HCT116 (cell line): ENCODE data around the gene DEFB132. TPM values are rescaled to one million over a fixed set of nuclear protein-coding genes. Genes with fewer than 3 reads are reported as not detected.
A peak's percentile ranks its signal among the peaks of the same experiment; 100 is the strongest.

Experiments
- ATAC-seq: fragments of 200-7000 bp; cut with Tn5 transposase; 2 replicates; pipeline ENCODE4 v1.9.1; 2020; ENCODE audit warnings: mild to moderate bottlenecking, moderate library complexity
- BruUV-seq: library from RNA; stranded (reverse); fragments of 400-500 nt; replicated peaks from 2 replicates; lab custom pipeline; 2021; lab: Mats Ljungman, UMichigan
- CTCF ChIA-PET: fragments of 300-600 bp; sonication (Branson Sonifier 250); formaldehyde crosslinking; loops from one replicate; lab custom pipeline; 2021; ENCODE audit warnings: antibody characterized with exemption; lab: Charles Lee
- POLR2A ChIA-PET: fragments of 300-600, 350-600 bp; sonication (Branson Sonifier 250); formaldehyde crosslinking; loops from one replicate; lab custom pipeline; 2021; ENCODE audit warnings: antibody characterized with exemption; lab: Charles Lee
- RAD21 ChIA-PET, 2 experiments: fragments of 300-600 bp; sonication (Branson Sonifier 250); formaldehyde crosslinking; loops; one replicate each; lab custom pipeline; 2023; ENCODE audit warnings: low total read pairs in 2 of 2; ENCODE audit not compliant: uncharacterized antibody in 2 of 2, unreplicated experiment in 2 of 2, low non-redundant PET in 1 of 2; lab: Charles Lee
- DNase-seq: peaks from one replicate; pipeline ENCODE4 v3.0.0-alpha.2; 2010; ENCODE audit warnings: low read depth, low spot score
- H2AFZ ChIP-seq: fragments of 200-600 bp; shearing (Covaris generic), sonication (generic); 2 replicates; pipeline ENCODE4 v1.6.1; 2017; ENCODE audit warnings: low read depth, mixed run types, mixed read lengths, antibody characterized with exemption, low read length; ENCODE audit not compliant: poor library complexity, severe bottlenecking
- H3K27ac ChIP-seq: 2 replicates; pipeline ENCODE4 v1.5.1; 2012; ENCODE audit warnings: low read depth, low read length
- H3K27me3 ChIP-seq: fragments of 200-600 bp; sonication (generic); 2 replicates; pipeline ENCODE4 v1.6.1; 2016; ENCODE audit warnings: mixed run types, low read length, mixed read lengths; ENCODE audit not compliant: insufficient read depth
- H3K36me3 ChIP-seq, 2 experiments: fragments of 200-500 bp in 1 of 2; fragments of 200-600 bp in 1 of 2; sonication (Bioruptor generic) in 1 of 2; sonication (generic) in 1 of 2; 2 replicates each; pipeline versions ENCODE4 v1.5.1 to v1.6.1; 2014 to 2016; ENCODE audit warnings: low read length in 2 of 2, inconsistent platforms in 1 of 2, mixed read lengths in 1 of 2, mixed run types in 1 of 2; ENCODE audit not compliant: insufficient read depth in 2 of 2, control insufficient read depth in 1 of 2
- H3K4me1 ChIP-seq, 2 experiments: fragments of 200-600 bp in 1 of 2; sonication (generic) in 1 of 2; 2 replicates each; pipeline versions ENCODE4 v1.5.1 to v1.6.1; 2012 to 2017; ENCODE audit warnings: low read length in 2 of 2, inconsistent platforms in 1 of 2, mild to moderate bottlenecking in 1 of 2, mixed read lengths in 1 of 2, mixed run types in 1 of 2, moderate library complexity in 1 of 2; ENCODE audit not compliant: insufficient read depth in 2 of 2, control insufficient read depth in 1 of 2
- H3K4me2 ChIP-seq: fragments of 200-600 bp; sonication (generic); 2 replicates; pipeline ENCODE4 v1.6.1; 2017; ENCODE audit warnings: mixed run types, low read length, mixed read lengths
- H3K4me3 ChIP-seq, 2 experiments: fragments of 200-600 bp in 1 of 2; sonication (generic) in 1 of 2; replicated peaks in 1 of 2; 2 replicates each; pipeline ENCODE4 v1.5.1; 2011 to 2016; ENCODE audit warnings: low read length in 2 of 2, control low read depth in 1 of 2, low read depth in 1 of 2, mild to moderate bottlenecking in 1 of 2, mixed read lengths in 1 of 2, mixed run types in 1 of 2
- H3K79me2 ChIP-seq: fragments of 200-600 bp; sonication (generic); 2 replicates; pipeline ENCODE4 v1.6.1; 2017; ENCODE audit warnings: mild to moderate bottlenecking, mixed run types, low read length, moderate library complexity, mixed read lengths; ENCODE audit not compliant: insufficient read depth
- H3K9ac ChIP-seq: fragments of 200-600 bp; sonication (generic); 2 replicates; pipeline ENCODE4 v1.6.1; 2016; ENCODE audit warnings: low read length, mixed read lengths
- H3K9me2 ChIP-seq: fragments of 200-600 bp; sonication (generic), shearing (Covaris generic); 2 replicates; pipeline ENCODE4 v1.6.1; 2017; ENCODE audit warnings: mixed run types, mild to moderate bottlenecking, moderate library complexity; ENCODE audit not compliant: insufficient read depth
- H3K9me3 ChIP-seq, 2 experiments: fragments of 200-500 bp in 1 of 2; fragments of 200-600 bp in 1 of 2; sonication (Bioruptor generic) in 1 of 2; sonication (generic) in 1 of 2; 2 replicates each; pipeline ENCODE4 v1.6.1; 2014 to 2017; ENCODE audit warnings: low read length in 2 of 2, mixed read lengths in 2 of 2, inconsistent platforms in 1 of 2, low read depth in 1 of 2, mild to moderate bottlenecking in 1 of 2, mixed run types in 1 of 2, moderate library complexity in 1 of 2; ENCODE audit not compliant: control insufficient read depth in 1 of 2, insufficient read depth in 1 of 2
- H4K20me1 ChIP-seq: fragments of 200-600 bp; sonication (generic), shearing (Covaris generic); 2 replicates; pipeline ENCODE4 v1.6.1; 2017; ENCODE audit warnings: mixed run types, mild to moderate bottlenecking, moderate library complexity; ENCODE audit not compliant: insufficient read depth
- CBX3 ChIP-seq: IDR thresholded peaks from 2 replicates; pipeline ENCODE4 v1.6.1; 2012; ENCODE audit warnings: low read depth
- CEBPB ChIP-seq: IDR thresholded peaks from 2 replicates; pipeline ENCODE4 v1.6.1; 2012; ENCODE audit warnings: low read depth
- EGR1 ChIP-seq: IDR thresholded peaks from 2 replicates; pipeline ENCODE4 v1.6.1; 2012; ENCODE audit warnings: low read depth
- EZH2 ChIP-seq: fragments of 200-600 bp; sonication (generic); IDR thresholded peaks from 2 replicates; pipeline ENCODE4 v1.6.1; 2017; ENCODE audit warnings: antibody characterized with exemption, mixed run types
- EZH2phosphoT487 ChIP-seq: fragments of 200-600 bp; IDR thresholded peaks from 2 replicates; pipeline ENCODE4 v1.6.1; 2018; ENCODE audit warnings: antibody characterized with exemption, borderline replicate concordance
- JUND ChIP-seq: IDR thresholded peaks from 2 replicates; pipeline ENCODE4 v1.6.1; 2012
- SIN3A ChIP-seq: IDR thresholded peaks from 2 replicates; pipeline ENCODE4 v1.6.1; 2012; ENCODE audit warnings: low read depth
- SP1 ChIP-seq: IDR thresholded peaks from 2 replicates; pipeline ENCODE4 v1.6.1; 2012; ENCODE audit warnings: low read depth
- TCF7L2 ChIP-seq: IDR thresholded peaks from 2 replicates; pipeline ENCODE4 v1.7.0; 2011; ENCODE audit warnings: borderline replicate concordance, inconsistent platforms; ENCODE audit not compliant: insufficient read depth, insufficient read length; ENCODE audit errors: extremely low read depth
- YY1 ChIP-seq: IDR thresholded peaks from 2 replicates; pipeline ENCODE4 v1.6.1; 2011; ENCODE audit warnings: low read length, low read depth, moderate library complexity, mild to moderate bottlenecking; ENCODE audit not compliant: insufficient replicate concordance; ENCODE audit errors: extremely low read depth
- ZFX ChIP-seq: fragments of 450-650 bp; IDR thresholded peaks from 2 replicates; pipeline ENCODE4 v1.6.1; 2017
- ZNF274 ChIP-seq: fragments of 200-500 bp; sonication (Bioruptor generic); IDR thresholded peaks from 2 replicates; pipeline ENCODE4 v1.6.1; 2014; ENCODE audit warnings: mild to moderate bottlenecking, low read depth, low read length, inconsistent platforms
- intact Hi-C: fragments of 100-400 bp; cut with micrococcal nuclease; formaldehyde crosslinking; loops from 2 replicates; pipeline ENCODE4 v1.10.0; 2022
- total RNA-seq: library from RNA; stranded (reverse); gene quantifications from one replicate; pipeline ENCODE4 v1.2.1, GENCODE V29; 2021; ENCODE audit not compliant: unreplicated experiment
- TF ChIP-seq, protein P1 (sequence below): IDR thresholded peaks from 2 replicates; pipeline ENCODE4 v1.6.1; 2012; ENCODE audit warnings: low read depth
- TF ChIP-seq, protein P2 (sequence below): IDR thresholded peaks from 2 replicates; pipeline ENCODE4 v1.6.1; 2012
- TF ChIP-seq, protein P3 (sequence below): IDR thresholded peaks from 2 replicates; pipeline ENCODE4 v1.6.1; 2011; ENCODE audit warnings: mild to moderate bottlenecking, low read length, moderate library complexity; ENCODE audit not compliant: insufficient replicate concordance; ENCODE audit errors: extremely low read depth

The DEFB132 gene
- total RNA-seq, 1 experiment from 2014 or later = not detected

DNA sequence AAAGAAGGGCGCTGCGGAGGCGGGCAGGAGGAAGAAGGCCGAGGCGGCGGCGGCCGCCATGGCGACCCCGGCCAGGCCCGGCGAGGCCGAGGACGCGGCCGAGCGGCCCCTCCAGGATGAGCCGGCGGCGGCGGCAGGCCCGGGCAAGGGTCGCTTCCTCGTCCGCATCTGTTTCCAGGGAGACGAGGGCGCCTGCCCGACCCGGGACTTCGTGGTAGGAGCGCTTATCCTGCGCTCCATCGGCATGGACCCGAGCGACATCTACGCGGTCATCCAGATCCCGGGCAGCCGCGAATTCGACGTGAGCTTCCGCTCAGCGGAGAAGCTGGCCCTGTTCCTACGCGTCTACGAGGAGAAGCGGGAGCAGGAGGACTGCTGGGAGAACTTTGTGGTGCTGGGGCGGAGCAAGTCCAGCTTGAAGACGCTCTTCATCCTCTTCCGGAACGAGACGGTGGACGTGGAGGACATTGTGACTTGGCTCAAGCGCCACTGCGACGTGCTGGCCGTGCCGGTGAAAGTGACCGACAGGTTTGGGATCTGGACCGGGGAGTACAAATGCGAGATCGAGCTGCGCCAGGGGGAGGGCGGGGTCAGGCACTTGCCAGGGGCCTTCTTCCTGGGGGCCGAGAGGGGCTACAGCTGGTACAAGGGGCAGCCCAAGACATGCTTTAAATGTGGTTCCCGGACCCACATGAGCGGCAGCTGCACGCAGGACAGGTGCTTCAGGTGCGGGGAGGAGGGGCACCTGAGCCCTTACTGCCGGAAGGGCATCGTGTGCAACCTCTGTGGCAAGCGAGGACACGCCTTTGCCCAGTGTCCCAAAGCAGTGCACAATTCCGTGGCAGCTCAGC lies 40.6 kb downstream of the DEFB132 start (continued):
- TF ChIP-seq, protein P1, sequence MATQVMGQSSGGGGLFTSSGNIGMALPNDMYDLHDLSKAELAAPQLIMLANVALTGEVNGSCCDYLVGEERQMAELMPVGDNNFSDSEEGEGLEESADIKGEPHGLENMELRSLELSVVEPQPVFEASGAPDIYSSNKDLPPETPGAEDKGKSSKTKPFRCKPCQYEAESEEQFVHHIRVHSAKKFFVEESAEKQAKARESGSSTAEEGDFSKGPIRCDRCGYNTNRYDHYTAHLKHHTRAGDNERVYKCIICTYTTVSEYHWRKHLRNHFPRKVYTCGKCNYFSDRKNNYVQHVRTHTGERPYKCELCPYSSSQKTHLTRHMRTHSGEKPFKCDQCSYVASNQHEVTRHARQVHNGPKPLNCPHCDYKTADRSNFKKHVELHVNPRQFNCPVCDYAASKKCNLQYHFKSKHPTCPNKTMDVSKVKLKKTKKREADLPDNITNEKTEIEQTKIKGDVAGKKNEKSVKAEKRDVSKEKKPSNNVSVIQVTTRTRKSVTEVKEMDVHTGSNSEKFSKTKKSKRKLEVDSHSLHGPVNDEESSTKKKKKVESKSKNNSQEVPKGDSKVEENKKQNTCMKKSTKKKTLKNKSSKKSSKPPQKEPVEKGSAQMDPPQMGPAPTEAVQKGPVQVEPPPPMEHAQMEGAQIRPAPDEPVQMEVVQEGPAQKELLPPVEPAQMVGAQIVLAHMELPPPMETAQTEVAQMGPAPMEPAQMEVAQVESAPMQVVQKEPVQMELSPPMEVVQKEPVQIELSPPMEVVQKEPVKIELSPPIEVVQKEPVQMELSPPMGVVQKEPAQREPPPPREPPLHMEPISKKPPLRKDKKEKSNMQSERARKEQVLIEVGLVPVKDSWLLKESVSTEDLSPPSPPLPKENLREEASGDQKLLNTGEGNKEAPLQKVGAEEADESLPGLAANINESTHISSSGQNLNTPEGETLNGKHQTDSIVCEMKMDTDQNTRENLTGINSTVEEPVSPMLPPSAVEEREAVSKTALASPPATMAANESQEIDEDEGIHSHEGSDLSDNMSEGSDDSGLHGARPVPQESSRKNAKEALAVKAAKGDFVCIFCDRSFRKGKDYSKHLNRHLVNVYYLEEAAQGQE = no peak
- TF ChIP-seq YY1 = no peak

DNA sequence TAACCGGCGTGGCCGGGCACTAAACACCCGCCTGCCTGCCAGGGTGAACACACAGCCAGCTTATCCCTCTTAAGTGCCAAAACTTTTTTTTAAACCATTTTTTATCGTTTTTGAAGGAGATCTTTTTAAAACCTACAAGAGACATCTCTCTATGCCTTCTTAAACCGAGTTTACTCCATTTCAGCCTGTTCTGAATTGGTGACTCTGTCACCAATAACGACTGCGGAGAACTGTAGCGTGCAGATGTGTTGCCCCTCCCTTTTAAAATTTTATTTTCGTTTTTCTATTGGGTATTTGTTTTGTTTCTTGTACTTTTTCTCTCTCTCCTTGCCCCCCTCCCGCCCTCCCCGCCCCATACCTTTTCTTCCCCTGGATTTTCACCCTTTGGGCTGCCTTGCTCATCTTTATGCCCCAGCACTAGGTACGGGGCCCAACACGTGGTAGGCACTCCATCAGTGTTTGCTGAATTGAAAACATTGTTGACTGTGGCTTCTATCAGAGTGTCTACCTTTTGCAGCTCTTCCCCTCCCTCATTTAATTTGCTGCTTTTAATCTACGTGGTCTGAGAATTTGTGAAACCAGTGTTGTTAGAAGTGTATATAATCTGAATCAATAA lies 41.4 kb downstream of the DEFB132 start:
- ChIA-PET CTCF (no interaction called here), POLR2A (interaction anchor here (1.9 kb wide), 1 partner anchor 26 kb away, joined by 12 read pairs; the partner anchor contains the start of gene SOX12), RAD21 (no interaction called here)
- no peaks in the 10 kb centered on the region for H3K9me3 ChIP-seq
- H3K79me2 ChIP-seq = peaks cover 35% of the 10 kb centered on the region
- no peaks in the 10 kb centered on the region for H3K27me3 ChIP-seq
- peaks cover 4 to 18% of the 10 kb centered on the region in 2 experiments; a peak in 3 of 4 replicates for H3K36me3 ChIP-seq
- no peak for ATAC-seq
- H3K4me3 ChIP-seq = peak overlapping the region; percentile 62 to 88
- H2AFZ ChIP-seq = no peak overlapping the region
- H3K9me2 ChIP-seq = no peaks in the 10 kb centered on the region
- peaks cover 20 to 45% of the 10 kb centered on the region in 2 experiments for H3K4me1 ChIP-seq
- H3K9ac ChIP-seq = peak overlapping the region; percentile 94
- no peak for TF ChIP-seq SP1
- TF ChIP-seq, protein P2, sequence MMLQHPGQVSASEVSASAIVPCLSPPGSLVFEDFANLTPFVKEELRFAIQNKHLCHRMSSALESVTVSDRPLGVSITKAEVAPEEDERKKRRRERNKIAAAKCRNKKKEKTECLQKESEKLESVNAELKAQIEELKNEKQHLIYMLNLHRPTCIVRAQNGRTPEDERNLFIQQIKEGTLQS = no peak
- TF ChIP-seq CBX3 = no peak
- no peak for TF ChIP-seq CEBPB
- TF ChIP-seq EZH2 = no peak
- TF ChIP-seq YY1 = no peak
- TF ChIP-seq EZH2phosphoT487 = no peak
- no peak; the same call in 1 of the 2 replicates for TF ChIP-seq SIN3A
- no peak for TF ChIP-seq EGR1
- TF ChIP-seq, protein P3, sequence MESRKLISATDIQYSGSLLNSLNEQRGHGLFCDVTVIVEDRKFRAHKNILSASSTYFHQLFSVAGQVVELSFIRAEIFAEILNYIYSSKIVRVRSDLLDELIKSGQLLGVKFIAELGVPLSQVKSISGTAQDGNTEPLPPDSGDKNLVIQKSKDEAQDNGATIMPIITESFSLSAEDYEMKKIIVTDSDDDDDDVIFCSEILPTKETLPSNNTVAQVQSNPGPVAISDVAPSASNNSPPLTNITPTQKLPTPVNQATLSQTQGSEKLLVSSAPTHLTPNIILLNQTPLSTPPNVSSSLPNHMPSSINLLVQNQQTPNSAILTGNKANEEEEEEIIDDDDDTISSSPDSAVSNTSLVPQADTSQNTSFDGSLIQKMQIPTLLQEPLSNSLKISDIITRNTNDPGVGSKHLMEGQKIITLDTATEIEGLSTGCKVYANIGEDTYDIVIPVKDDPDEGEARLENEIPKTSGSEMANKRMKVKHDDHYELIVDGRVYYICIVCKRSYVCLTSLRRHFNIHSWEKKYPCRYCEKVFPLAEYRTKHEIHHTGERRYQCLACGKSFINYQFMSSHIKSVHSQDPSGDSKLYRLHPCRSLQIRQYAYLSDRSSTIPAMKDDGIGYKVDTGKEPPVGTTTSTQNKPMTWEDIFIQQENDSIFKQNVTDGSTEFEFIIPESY = no peak
- TF ChIP-seq JUND = no peak
- no peak for TF ChIP-seq ZFX
- TF ChIP-seq ZNF274 = no peak
- no peak for TF ChIP-seq TCF7L2
- no TSS peak for BruUV-seq
- H4K20me1 ChIP-seq = peaks cover 3% of the 10 kb centered on the region; the same call in 1 of the 2 replicates
- peak overlapping the region; percentile 88 for H3K4me2 ChIP-seq
- DNase-seq = no peak
- intact Hi-C loops = no loop called here
- H3K27ac ChIP-seq = peak overlapping the region; percentile 99
